ENCODE results near the gene RCSD1. TPM values are rescaled to one million over a fixed set of nuclear protein-coding genes. Genes with fewer than 3 reads are reported as not detected.

Gene RCSD1
- total RNA-seq, 3 donors from 2014 or later (not counting 1 experiment from before 2014, with no cell fraction given) = 86.3 to 130 (median 110) TPM

GRCh38 chr1:167713330-167714081 lies 83.5 kb downstream of the RCSD1 start:
- 6% methylated on average over 31 of the region's 31 CpGs for WGBS (ENCODE audit: insufficient coverage)
- no peaks in the 10 kb centered on the region for H3K9me3 ChIP-seq (ENCODE audit: control insufficient read depth, insufficient read depth, low read length)
- intact Hi-C loops (cut with micrococcal nuclease) = no loop called here
- ATAC-seq = no peak
- peaks cover 0 to 5% of the 10 kb centered on the region in 2 donors for H3K27me3 Mint-ChIP-seq (ENCODE audit: low read depth in 2 of 2)
- peak in 1 of 2 donors; percentile 51 for DNase-seq
- peak overlapping the region; percentile 95 to 97 for H3K27ac Mint-ChIP-seq
- H3K4me3 Mint-ChIP-seq = peak overlapping the region; percentile 92
- H3K36me3 ChIP-seq (ENCODE audit: control insufficient read depth, insufficient read depth, low read length) = no peaks in the 10 kb centered on the region
- H3K9me3 Mint-ChIP-seq = no peaks in the 10 kb centered on the region
- no peak for TF ChIP-seq CTCF (IDR thresholded peaks at IDR 0.05)
- peaks cover 7% of the 10 kb centered on the region for H3K36me3 Mint-ChIP-seq
- H3K27me3 ChIP-seq (ENCODE audit: control insufficient read depth, insufficient read depth, low read length) = no peaks in the 10 kb centered on the region
- H3K4me3 ChIP-seq (ENCODE audit: low read length) = peak overlapping the region; percentile 86
- peaks cover 26% of the 10 kb centered on the region for H3K4me1 ChIP-seq (ENCODE audit: control insufficient read depth, insufficient read depth, low read length)
- peaks cover 39 to 43% of the 10 kb centered on the region in 2 donors for H3K4me1 Mint-ChIP-seq
- no peak overlapping the region for H3K27ac ChIP-seq (ENCODE audit: low read length)

GRCh38 chr1:167714098-167714438 lies 84.0 kb downstream of the RCSD1 start:
- Mint-ChIP-seq H3K9me3 (no peaks in the 10 kb centered on the region), H3K4me1 (peaks cover 33 to 38% of the 10 kb centered on the region in 2 donors), H3K4me3 (peak overlapping the region; percentile 92), H3K27ac (peak overlapping the region; percentile 95 to 97), H3K36me3 (peaks cover 7% of the 10 kb centered on the region), H3K27me3 (ENCODE audit: low read depth in 2 of 2) (peaks cover 0 to 5% of the 10 kb centered on the region in 2 donors)
- ATAC-seq = peak; percentile 59 to 65 (median 60)
- Histone ChIP-seq H3K27me3 (ENCODE audit: control insufficient read depth, insufficient read depth, low read length) (no peaks in the 10 kb centered on the region), H3K4me3 (ENCODE audit: low read length) (peak overlapping the region; percentile 86), H3K36me3 (ENCODE audit: control insufficient read depth, insufficient read depth, low read length) (no peaks in the 10 kb centered on the region), H3K4me1 (ENCODE audit: control insufficient read depth, insufficient read depth, low read length) (peaks cover 23% of the 10 kb centered on the region), H3K9me3 (ENCODE audit: control insufficient read depth, insufficient read depth, low read length) (no peaks in the 10 kb centered on the region), H3K27ac (ENCODE audit: low read length) (no peak overlapping the region)
- no peak for DNase-seq
- intact Hi-C loops (cut with micrococcal nuclease) = no loop called here
- TF ChIP-seq CTCF (IDR thresholded peaks at IDR 0.05) = no peak
- WGBS (ENCODE audit: insufficient coverage) = 0% methylated on average over 28 of the region's 28 CpGs

- under 1% methylated on average over 50 of the region's 50 CpGs for WGBS (ENCODE audit: insufficient coverage)
Measured at GRCh38 chr1:167714439-167715156, 84.6 kb downstream of the RCSD1 start.

More at GRCh38 chr1:167714439-167715156, 84.6 kb downstream of the RCSD1 start:
- Histone ChIP-seq H3K9me3 (ENCODE audit: control insufficient read depth, insufficient read depth, low read length) (no peaks in the 10 kb centered on the region), H3K27ac (ENCODE audit: low read length) (peak overlapping the region; percentile 9), H3K27me3 (ENCODE audit: control insufficient read depth, insufficient read depth, low read length) (no peaks in the 10 kb centered on the region), H3K4me3 (ENCODE audit: low read length) (peak overlapping the region; percentile 86), H3K4me1 (ENCODE audit: control insufficient read depth, insufficient read depth, low read length) (peaks cover 21% of the 10 kb centered on the region), H3K36me3 (ENCODE audit: control insufficient read depth, insufficient read depth, low read length) (no peaks in the 10 kb centered on the region)
- H3K4me3 Mint-ChIP-seq = peak overlapping the region; percentile 92
- intact Hi-C loops (cut with micrococcal nuclease) = no loop called here
- H3K4me1 Mint-ChIP-seq = peaks cover 33 to 35% of the 10 kb centered on the region in 2 donors
- TF ChIP-seq CTCF (IDR thresholded peaks at IDR 0.05) = no peak
- H3K36me3 Mint-ChIP-seq = peaks cover 7% of the 10 kb centered on the region
- peaks cover 0 to 8% of the 10 kb centered on the region in 2 donors for H3K27me3 Mint-ChIP-seq (ENCODE audit: low read depth in 2 of 2)
- peak overlapping the region; percentile 95 to 97 for H3K27ac Mint-ChIP-seq
- DNase-seq (peak; percentile 84 to 93), ATAC-seq (peak; percentile 44 to 72 (median 68))
- no peaks in the 10 kb centered on the region for H3K9me3 Mint-ChIP-seq

Data from natural killer cell (primary cell).